Left ventricle myocardium superior (tissue), 1 donor: ENCODE measurements around the gene GPBAR1. TPM values are rescaled to one million over a fixed set of nuclear protein-coding genes. Genes with fewer than 3 reads are reported as not detected.

Experiments
- ATAC-seq: fragments of 200-7000 bp; cut with Tn5 transposase; one replicate; pipeline ENCODE4 v1.9.1; 2020; ENCODE audit warnings: mild to moderate bottlenecking, moderate library complexity
- DNase-seq: peaks from one replicate; pipeline ENCODE4 v3.0.0-alpha.2; 2020
- intact Hi-C: fragments of 100-400 bp; cut with micrococcal nuclease; formaldehyde crosslinking; loops from one replicate; pipeline ENCODE4 v1.11.0; 2022
- total RNA-seq: library from RNA; stranded (reverse); fragmentation: NEBNext Ultra II Directional; extraction: Animal tissue kit (Norgen Biotek cat#: 25700); gene quantifications from one replicate; pipeline ENCODE4 v1.2.1, GENCODE V29; 2021
- donor health status: DM: no; HTN: yes; CAD: no; lungs with severe emphysema.

Gene GPBAR1
- total RNA-seq, 1 donor from 2014 or later, result 0.67 TPM

DNA sequence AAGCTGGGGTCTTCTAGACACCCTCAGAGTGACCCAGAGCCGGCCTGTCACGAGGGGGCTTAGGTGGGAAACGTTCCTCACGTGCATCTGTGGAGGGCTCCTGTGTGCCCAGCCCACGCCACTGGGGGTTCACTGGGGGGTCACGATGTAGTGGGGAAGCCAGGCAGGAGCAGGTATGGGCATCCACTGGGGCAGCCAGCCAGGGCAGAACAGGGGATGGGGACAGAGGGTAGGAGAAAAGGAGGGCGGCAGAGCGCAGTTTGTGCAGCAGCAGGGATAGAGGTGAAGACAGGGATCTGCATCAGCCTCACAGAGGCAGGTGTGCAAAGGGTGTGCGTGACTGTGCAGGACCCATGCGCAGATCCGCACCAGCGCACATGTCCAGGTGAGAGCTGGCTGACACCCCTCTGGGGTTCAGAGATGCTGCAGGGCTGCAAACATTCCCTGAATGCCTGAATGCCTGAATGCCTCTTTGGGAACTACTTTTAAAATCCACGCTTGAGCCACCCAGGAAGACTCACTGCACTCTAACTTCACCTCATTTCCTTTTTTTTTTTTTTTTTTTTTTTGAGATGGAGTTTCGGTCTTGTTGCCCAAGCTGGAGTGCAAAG lies 19.6 kb downstream of the GPBAR1 start:
- no peak for ATAC-seq
- no peak for DNase-seq
- intact Hi-C loops, result no loop called here

DNA sequence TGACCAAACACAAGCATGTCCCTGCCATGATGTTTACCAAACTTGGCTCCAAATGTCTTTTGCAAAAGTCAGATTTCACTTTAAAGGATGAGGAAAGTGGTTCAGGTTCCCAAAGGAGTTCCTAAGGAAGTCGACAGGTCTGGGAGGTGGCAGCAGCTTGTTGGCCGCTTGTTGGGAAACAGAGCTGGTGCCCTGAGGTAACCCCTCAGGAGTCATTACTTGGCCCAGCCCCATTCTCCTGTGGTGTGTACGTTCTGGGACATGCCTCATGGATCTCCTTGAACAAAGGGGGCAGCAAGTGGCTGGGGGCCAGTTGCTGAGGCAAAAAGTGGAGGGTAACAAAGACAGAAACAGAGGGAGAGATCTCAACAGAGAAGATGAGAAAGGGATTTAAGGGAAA lies 20.6 kb downstream of the GPBAR1 start:
- DNase-seq, result peak; percentile 54
- intact Hi-C loops, result no loop called here
- ATAC-seq, result peak; percentile 51

DNA sequence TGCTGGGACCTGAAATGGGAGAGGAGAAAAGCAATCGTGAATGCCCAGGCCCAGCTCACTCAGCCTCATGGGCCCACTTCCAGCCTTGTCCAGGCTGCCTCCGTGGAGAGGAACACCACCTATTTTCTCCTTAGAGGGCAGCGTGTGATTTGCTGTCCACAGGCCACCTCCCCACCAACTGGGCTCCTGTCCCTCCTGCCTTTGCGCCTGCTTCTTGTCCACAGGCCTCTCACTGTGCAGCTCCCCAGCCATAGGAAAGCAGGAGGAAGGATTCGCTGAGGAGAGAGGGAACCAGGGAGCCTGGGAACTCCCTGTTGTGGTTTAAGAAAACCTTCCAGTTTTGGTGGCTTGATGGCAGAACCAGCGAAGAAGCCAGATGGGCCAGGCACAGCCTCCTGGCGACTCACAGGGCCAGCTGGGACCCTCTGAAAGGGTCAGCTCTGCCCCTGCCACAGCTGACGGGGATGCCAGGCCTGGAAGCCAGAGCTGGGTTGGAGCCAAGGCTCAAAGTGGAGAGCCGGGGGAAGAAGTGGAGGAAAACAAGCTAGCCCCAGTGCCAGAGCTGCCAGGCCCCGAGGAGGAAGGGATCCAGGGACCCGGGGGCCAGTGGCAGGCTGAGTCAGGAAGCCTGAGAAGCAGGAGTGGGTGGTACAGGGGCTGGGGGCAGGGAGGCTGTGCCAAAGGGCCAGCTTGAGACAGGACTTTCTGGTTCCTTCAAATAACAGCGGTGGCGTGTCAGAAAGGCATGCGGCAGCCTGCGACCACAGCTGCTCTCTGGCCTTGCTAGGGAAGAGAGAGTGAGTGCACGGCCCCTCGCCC lies 21.6 kb downstream of the GPBAR1 start:
- DNase-seq (peak; percentile 57), ATAC-seq (peak; percentile 20)
- intact Hi-C loops, result no loop called here

DNA sequence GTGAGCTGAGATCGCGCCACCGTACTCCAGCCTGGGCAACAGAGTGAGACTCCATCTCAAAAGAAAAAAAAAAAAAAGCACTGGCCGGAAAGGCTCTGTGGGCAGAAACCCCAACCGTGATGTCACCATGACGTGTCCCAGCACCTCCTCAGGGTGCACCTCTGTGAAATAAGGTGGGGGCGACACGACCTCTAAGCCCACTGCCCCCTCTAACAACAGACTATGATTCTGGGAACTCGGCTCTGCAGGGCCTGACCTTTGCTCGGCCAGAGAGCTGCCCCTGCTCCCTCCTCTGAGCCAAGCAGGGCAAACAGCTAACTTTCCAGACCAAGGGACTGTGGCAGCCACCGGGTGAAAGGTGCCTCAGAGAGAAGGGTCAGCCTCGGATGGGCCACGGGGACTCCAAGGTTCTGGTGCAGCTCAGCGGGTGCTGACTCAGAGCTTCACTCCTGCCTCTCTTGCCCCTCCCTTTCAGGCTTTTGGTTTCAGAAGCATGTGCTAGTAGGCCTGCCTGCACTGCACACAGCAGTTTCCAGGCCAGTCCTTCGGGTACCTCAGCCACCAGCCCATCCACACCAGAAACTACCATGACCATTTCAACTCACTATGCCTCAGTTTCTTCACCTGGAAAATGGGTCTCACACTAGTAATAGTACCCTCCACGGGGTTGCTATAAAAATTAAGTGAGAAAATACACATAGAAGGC lies 23.4 kb downstream of the GPBAR1 start:
- intact Hi-C loops, result no loop called here
- DNase-seq (peak; percentile 48), ATAC-seq (no peak)

DNA sequence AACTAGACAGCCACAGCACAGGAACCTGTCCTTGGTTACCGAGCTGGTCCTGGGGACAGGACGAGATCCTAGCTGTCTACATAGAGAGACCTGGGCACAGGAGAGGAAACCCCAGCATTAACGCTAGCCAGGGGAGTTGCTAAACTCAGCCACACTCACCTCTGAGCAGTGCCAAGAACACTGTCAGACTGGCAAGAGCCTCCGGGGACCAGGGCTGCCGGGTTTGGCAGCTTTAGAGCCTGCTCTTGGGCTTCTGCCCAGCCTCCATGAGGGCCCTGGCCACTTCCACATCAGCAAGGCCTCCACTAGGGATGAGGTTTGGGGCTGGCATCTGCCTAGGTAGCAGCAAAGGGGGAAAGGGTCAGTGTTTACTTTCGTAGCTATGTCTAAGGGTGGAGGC lies 24.8 kb downstream of the GPBAR1 start:
- intact Hi-C loops, result no loop called here
- peak; percentile 82 for DNase-seq
- peak; percentile 57 for ATAC-seq

DNA sequence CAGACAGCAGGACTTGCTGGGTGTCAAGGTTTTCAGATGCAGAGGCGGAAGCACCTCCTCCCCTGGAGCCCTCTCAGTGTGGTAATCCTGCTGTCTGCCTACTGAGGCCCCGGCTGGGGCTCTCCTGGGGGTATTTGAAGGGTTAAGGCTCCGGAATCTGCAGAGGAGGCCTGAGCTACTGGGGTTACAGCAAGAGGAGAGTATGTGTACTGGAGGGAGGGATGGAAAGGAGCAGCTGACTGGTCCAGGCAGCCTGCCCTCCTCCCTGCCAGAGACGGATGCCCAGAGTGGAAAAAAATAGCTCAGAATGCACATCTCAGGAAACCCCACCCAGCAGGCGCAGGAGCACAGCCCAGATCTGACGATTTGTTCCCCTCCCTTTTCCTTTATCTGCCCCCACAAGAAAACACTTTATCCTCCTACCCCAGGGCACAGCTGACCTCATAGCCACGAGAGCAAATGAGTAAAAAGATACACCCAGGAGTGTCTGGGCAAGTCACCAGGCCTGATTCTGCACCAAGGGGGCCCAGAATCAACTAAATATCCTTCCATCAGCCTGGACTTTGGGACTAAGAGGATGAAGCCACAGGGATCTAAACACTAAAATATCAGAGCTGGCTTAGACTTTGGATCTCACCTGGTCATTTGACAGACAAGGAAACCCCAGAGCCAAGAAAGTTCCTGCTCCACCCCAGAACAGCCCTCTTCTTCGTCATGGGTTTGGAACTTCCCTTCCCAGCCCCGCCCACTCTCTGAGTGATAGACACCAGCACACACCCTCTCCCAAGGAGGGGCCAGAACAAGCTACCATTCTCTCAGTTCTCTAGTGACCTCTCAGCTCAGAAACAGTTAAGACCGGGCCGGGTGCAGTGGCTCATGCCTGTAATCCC lies 26.0 kb downstream of the GPBAR1 start:
- DNase-seq (peak; percentile 91), ATAC-seq (peak; percentile 83)
- intact Hi-C loops, result no loop called here

DNA sequence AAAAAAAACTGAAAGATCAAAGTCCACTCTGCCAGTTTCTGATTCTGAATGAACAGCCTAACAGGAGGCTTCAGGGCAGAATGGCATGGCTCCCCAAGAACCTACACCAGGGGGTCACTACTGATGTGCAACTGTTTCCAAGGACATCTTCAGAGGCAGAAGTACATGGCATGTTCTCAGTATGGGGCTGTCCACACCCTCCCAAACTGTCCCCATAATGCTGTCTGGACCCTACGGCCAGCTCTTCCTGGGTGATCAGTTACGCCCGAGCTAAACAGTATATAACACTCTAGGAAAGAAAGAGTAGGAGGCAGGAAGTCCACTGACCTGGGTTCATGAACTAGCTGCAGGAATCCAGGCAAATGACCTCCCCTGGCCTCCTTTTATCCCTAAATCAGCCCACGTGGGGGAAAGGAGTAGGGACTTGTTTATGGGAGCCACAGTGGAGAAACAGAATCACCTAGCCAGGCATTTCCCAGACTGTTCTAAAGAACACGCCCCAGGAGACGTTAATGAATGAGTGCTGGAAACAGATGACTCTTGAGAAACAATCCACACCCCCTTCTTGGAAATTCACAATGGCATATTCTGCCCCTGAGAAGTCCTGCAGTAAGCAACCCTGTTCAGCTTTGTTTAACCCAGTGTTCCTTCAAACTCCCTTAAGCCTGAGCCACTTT lies 29.0 kb downstream of the GPBAR1 start:
- intact Hi-C loops, result no loop called here
- DNase-seq (no peak), ATAC-seq (no peak)

DNA sequence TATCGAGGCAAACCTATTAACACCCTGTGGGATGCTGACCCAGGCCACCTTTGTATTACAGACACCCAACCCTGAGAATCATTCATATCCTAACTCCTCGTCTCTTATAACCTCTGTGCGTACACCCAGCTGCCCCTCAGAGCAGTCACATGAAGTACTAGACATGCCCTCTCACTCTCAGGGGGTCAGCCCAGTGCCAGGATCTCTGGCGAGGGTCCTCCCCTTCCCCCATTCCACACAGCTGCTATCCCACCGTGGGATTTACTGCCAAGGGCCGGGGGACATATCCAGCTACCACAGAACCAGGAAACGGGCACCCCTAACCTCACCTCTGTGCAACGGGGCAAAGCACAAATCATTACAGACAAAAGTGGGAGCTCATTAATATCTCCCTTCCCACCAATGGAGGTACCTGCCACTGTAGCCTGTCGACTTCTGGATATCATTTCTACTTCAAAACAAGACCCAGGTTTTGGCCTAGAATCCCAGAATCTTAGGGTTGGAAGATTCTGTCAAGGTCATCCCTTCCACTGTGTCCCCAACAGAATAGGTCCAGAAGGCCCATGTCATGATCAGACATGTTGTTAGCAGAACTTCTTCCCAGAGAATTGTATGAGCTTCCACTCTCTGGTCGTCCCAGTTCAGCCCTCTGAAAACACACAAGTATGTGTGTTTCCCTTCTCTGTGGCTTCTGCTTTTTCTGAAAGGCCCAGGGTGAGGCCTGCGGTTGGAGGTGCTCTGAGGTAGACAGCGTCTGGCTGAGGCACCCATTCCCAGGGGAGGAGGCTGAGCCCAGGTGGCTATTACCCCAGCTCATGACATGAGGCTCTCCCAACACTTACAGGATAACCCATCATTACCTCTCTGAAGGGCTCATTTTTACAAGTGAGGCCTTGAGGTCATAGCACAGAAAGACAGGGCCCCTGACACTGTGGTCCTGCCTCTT lies 29.8 kb downstream of the GPBAR1 start:
- no peak for ATAC-seq
- no peak for DNase-seq
- intact Hi-C loops, result no loop called here

DNA sequence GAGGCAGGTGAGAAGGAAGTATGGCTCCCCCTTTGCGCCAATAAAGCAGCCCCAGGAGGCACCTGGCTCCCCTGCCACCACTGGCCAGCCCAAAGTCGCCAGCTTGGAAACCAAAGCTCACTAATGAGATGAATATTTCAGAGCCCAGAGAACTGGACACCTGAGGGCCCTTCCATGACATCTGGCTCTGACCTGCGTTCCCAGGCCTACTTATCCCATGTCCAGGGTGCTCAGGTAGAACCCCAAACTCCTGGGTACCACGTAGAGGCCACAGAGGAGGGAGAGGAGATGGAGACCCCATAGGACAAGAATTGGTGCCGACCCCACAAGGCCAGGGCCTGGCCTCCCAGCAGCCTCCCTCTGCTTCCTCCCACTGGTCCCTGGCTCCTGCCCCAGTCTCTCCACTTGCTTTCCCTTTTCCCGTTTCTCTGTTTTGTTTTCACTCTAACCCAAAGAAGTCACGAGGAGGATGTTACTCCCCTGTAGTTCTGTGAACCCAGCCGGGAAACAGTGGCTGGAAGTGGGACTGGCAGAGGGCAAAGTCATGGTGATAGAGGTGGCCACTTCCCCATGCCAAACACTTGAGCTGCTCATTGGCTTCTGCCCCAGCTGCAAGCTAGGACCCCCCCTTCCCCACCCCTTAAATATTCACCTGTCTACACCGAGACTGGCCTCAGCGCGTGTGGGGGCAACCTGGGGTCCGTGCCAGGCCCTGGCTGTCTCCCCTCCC lies 30.7 kb downstream of the GPBAR1 start:
- intact Hi-C loops, result no loop called here
- peak; percentile 49 for DNase-seq
- peak; percentile 13 for ATAC-seq

DNA sequence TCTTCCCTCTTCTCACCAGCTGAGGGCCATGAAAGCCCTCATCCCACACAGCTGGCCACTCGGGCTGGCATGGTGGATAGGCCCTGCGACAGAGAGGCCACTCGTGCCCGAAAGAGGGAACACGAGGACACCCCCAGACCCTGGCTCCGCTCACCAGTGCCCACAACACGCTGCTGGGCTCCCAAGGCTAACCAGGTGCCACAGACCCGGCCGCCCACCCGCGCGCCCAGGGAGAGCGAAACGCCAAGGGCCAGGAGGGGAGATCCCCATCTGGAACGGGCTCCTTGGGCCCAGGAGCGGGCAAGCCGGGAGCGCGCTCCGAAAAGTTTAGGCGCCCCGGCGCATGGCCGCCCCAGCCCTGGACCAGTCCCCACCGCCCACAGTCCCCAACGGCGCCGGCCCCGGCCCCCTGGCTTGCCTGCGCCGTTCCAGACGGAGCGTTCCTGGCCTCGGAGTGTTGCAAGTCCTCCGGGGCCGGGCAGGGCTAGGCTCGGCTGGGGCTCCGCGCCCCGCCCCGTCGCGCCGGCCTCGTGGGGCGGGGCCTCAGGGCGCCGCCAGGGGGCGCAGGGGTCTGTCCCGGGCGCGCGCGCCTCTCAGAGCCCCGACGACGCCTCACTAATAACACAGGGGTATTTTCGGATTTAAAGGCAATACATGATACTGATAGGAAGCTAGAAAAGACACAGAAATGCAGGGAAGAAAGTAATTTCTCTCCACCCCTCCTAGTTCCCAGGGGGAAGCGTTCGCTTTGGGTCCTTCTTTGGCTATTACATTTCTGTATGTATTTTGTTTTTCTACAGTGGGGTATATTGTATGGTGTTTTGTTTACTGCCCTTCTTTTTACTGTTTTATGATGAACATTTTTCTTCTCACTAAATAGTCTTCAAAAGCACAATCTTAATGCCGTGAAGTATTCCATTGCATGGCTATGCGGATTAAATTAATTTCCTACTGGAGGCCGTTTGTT lies 31.5 kb downstream of the GPBAR1 start, which contains the start of gene TMBIM1:
Gene TMBIM1, minus strand, starts transcription at position 456 of the 967 bp plus-strand sequence. CDS start 10,362 bp downstream, outside the sequence.
- intact Hi-C loops, result no loop called here
- DNase-seq (peak; percentile 92), ATAC-seq (peak; percentile 92)

DNA sequence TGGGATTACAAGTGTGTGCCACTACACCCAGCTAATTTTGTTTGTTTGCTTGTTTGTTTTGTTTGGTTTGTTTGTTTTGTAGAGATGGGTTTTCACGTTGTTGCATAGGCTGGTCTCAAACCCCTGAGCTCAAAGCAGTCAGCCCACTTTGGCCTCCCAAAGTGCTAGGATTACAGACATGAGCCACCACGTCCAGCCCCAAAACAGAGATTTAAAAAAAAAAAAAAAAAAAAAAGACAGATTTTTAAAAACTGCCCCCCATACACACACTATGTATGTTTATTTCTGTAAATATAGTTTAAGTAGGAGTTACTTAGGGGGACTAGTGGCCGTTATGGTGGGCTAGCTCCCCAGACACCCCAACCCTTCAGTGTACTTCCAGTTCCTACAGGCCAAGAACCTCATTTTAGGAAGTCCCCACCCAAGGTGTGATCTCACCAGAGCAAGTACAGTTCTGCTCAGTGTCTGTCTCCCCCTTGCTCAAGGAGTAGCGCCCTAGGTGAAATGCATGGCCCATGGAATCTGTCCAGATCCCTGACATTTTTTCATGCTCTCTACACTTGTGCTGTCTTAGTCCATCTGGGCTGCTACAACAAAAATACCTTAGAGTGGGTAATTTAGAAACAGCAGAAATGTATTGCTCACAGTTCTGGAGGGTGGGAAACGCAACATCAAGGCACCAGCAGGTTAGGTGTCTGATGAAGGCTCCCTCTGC lies 33.1 kb downstream of the GPBAR1 start:
- no peak for DNase-seq
- intact Hi-C loops, result no loop called here
- no peak for ATAC-seq

DNA sequence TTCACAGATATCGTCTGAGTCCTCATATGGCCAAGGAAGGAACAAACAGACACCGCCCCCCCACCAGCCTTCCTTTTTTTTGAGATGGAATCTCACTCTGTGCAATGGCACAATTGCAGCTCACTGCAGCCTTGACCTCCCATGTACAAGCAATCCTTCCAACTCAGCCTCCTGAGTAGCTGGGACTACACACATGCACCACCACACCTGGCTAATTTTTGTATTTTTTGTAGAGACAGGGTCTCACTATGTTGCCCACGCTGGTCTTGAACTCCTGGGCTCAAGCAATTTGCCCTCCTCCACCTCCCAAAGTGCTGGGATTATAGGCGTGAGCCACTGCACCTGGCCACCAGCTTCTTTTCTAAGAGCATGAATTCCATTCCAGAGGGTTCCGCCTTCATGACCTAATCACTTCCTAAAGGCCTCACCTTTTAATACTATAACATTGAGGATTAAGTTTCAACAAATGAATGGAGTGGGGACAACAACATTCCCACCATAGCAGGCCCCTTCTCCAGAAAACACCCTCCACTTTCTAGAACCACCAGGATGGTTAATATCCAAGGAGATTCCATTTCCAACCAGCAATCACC lies 33.7 kb downstream of the GPBAR1 start:
- ATAC-seq (no peak), DNase-seq (no peak)
- intact Hi-C loops, result no loop called here

DNA sequence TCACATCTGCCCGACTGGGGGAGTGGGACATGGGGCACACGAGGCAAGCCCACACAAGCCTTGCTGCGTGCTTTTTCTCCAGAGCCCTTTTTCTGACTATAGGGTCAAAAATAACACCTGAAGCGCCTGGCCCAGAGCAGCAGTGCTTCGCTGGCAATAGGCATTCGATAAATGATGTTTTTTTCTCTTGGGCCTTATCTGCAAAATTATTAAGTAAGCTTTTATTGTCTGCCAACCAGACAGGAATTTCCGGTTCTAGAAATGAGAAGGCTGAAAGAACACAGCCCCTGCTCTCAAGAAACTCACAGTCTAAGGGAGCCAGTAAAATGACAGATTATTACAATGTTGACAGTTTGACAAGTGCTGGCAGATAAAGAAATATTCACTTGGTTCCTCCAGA lies 34.2 kb downstream of the GPBAR1 start:
- intact Hi-C loops, result no loop called here
- no peak for ATAC-seq
- DNase-seq, result no peak

DNA sequence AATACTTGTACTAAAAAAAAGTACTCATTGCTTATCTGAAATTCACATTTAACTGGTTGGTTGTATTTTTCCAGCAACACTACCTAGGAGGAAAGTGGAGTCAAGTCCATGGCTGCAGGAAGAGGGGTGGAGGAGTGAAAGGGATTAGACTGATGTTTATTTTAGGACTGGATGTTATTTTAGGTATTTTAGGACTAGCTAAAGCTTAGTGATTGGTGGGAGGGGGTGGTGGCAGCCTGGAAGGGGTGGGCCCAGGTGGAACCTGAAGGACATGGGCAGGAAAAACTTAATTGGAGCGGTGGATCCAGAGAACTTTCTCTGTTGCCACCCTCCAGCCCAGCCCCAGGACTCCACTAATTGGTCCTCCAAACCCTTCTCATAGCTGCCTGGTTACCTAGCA lies 35.4 kb downstream of the GPBAR1 start:
- ATAC-seq (no peak), DNase-seq (no peak)
- intact Hi-C loops, result no loop called here

DNA sequence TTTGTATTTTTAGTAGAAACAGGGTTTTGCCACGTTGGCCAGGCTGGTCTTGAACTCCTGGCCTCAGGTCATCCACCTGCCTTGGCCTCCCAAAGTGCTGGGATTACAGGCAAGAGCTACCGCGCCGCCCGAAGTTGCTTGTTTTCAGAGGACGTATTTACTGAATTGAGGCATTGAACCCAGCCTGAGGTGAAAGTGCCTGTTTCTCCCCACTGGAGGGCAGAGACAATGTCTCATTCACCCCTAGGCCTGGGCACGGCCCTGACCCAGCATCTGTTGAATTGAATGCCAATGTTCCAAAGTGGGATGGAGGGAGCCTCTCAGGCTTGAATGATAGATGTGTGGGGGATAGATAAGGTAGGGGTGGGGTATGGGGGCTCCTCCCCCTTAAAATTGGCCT lies 36.0 kb downstream of the GPBAR1 start:
- intact Hi-C loops, result no loop called here
- ATAC-seq (no peak), DNase-seq (no peak)
